Keratinocyte (primary cell): ENCODE results near the gene LMO7. TPM values are rescaled to one million over a fixed set of nuclear protein-coding genes. Genes with fewer than 3 reads are reported as not detected.

ENCODE experiments used
- DNase-seq: peaks from one replicate; pipeline ENCODE4 v3.0.0-alpha.2; 2011; ENCODE audit warnings: low read depth, missing footprints, low spot score
- FAIRE-seq: peaks from 2 replicates; lab custom pipeline; 2011; peaks lifted over from hg19 to GRCh38; lab: Jason Lieb, UNC
- H2AFZ ChIP-seq: 2 replicates; pipeline ENCODE4 v1.6.0; 2012; ENCODE audit warnings: low read length, control low read depth, inconsistent platforms; ENCODE audit not compliant: control insufficient read depth
- H3K27ac ChIP-seq: 2 replicates; pipeline ENCODE4 v1.5.1; 2011; ENCODE audit warnings: low read length; ENCODE audit not compliant: control insufficient read depth, insufficient read depth
- H3K27me3 ChIP-seq: 3 replicates; pipeline ENCODE4 v1.6.0; 2011; ENCODE audit warnings: low read length; ENCODE audit not compliant: control insufficient read depth, insufficient read depth; ENCODE audit errors: extremely low read depth
- H3K36me3 ChIP-seq, 2 experiments: 2 replicates in 1 of 2; 3 replicates in 1 of 2; pipeline ENCODE4 v1.5.1; 2011; ENCODE audit warnings: low read length in 2 of 2, mild to moderate bottlenecking in 1 of 2; ENCODE audit not compliant: control insufficient read depth in 2 of 2, insufficient read depth in 2 of 2; ENCODE audit errors: extremely low read depth in 1 of 2
- H3K4me1 ChIP-seq: 3 replicates; pipeline ENCODE4 v1.5.1; 2011; ENCODE audit warnings: low read length; ENCODE audit not compliant: control insufficient read depth, insufficient read depth; ENCODE audit errors: extremely low read depth
- H3K4me2 ChIP-seq: 3 replicates; pipeline ENCODE4 v1.6.0; 2011; ENCODE audit warnings: low read depth, low read length; ENCODE audit not compliant: control insufficient read depth, insufficient read depth; ENCODE audit errors: extremely low read depth
- H3K4me3 ChIP-seq, 3 experiments: fragments of 200-600 bp in 1 of 3; sonication (generic) in 1 of 3; 2 replicates in 2 of 3; 3 replicates in 1 of 3; pipeline ENCODE4 v1.5.1; 2011 to 2016; ENCODE audit warnings: low read length in 3 of 3, mild to moderate bottlenecking in 3 of 3, control low read depth in 2 of 3, inconsistent platforms in 1 of 3, low read depth in 1 of 3, mixed read lengths in 1 of 3, mixed run types in 1 of 3, moderate library complexity in 1 of 3; ENCODE audit not compliant: control insufficient read depth in 2 of 3, insufficient read depth in 2 of 3; ENCODE audit errors: extremely low read depth in 1 of 3
- H3K79me2 ChIP-seq: 2 replicates; pipeline ENCODE4 v1.6.0; 2012; ENCODE audit warnings: low read length; ENCODE audit not compliant: control insufficient read depth, insufficient read depth
- H3K9ac ChIP-seq: 3 replicates; pipeline ENCODE4 v1.6.0; 2011; ENCODE audit warnings: low read length; ENCODE audit not compliant: control insufficient read depth, insufficient read depth; ENCODE audit errors: extremely low read depth
- H3K9me1 ChIP-seq: 3 replicates; pipeline ENCODE4 v1.6.0; 2011; ENCODE audit warnings: low read length; ENCODE audit not compliant: control insufficient read depth, insufficient read depth; ENCODE audit errors: extremely low read depth
- H3K9me3 ChIP-seq: 2 replicates; pipeline ENCODE4 v1.5.1; 2012; ENCODE audit warnings: low read depth, low read length; ENCODE audit not compliant: control insufficient read depth
- H4K20me1 ChIP-seq: 3 replicates; pipeline ENCODE4 v1.6.0; 2011; ENCODE audit warnings: low read length; ENCODE audit not compliant: control insufficient read depth, insufficient read depth; ENCODE audit errors: extremely low read depth
- EZH2 ChIP-seq: IDR thresholded peaks from one replicate; pipeline ENCODE4 v1.6.1; 2012; ENCODE audit warnings: inconsistent platforms, mild to moderate bottlenecking, low read length, moderate library complexity
- dilution Hi-C: fragments of 300-500 bp; cut with MboI; formaldehyde crosslinking; loops from one replicate; pipeline ENCODE4 v1.7.0; 2020; ENCODE audit warnings: low sequenced_read_pairs; ENCODE audit not compliant: extremely low pct_ligation_motif_present
- polyA plus RNA-seq, 5 experiments: library from polyadenylated mRNA; depleted of rRNA in 3 of 5; stranded (reverse) in 3 of 5; stranded (forward) in 1 of 5; unstranded in 1 of 5; fragments of >200 nt; gene quantifications; 1 replicate in 1 of 5; 2 replicates in 3 of 5; 3 replicates in 1 of 5; pipeline versions ENCODE4 v1.2.1 to v1.2.3, GENCODE V29; 2011 to 2012; ENCODE audit warnings: missing spikeins in 2 of 5, low read depth in 1 of 5, low replicate concordance in 1 of 5
- TF ChIP-seq, protein P1 (sequence below), 3 experiments: IDR thresholded peaks in 1 of 3; conservative IDR thresholded peaks in 1 of 3; optimal IDR thresholded peaks in 1 of 3; 2 replicates in 2 of 3; 3 replicates in 1 of 3; pipeline versions ENCODE3 to v1.5.1; 2011; ENCODE audit warnings: low read length in 3 of 3, mild to moderate bottlenecking in 3 of 3, moderate library complexity in 2 of 3, control low read depth in 1 of 3, inconsistent platforms in 1 of 3; ENCODE audit not compliant: insufficient read depth in 2 of 3; ENCODE audit errors: extremely low read depth in 1 of 3

LMO7 gene
- polyA plus RNA-seq, 1 donor (not counting 4 experiments of a cell fraction or from before 2014, with no cell fraction given) = 8.9 TPM

DNA sequence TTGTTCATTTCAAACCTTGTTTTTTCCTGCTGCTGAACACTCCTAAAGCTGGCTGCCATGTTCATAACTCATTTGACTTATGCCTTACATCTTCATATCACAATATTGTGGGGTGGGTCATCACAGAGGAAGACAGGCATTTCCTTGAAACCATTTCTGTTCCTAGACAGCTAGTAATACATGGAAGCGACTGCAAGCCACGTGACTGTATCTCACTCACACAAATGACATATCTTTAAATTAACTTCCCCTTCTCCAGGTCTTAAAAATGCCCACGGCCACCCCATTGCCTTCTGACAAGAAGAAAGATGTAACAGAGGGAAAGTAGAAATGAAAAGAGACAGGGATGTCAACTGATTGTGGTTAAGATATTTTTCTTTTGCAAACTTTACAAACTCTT is 236.8 kb downstream of the LMO7 start:
- no peak overlapping the region for H3K4me3 ChIP-seq
- H3K9me3 ChIP-seq = no peaks in the 10 kb centered on the region
- dilution Hi-C loops = no loop called here
- H3K4me2 ChIP-seq = no peak overlapping the region
- no peak overlapping the region for H3K9ac ChIP-seq
- H4K20me1 ChIP-seq = no peaks in the 10 kb centered on the region
- H3K36me3 ChIP-seq = no peaks in the 10 kb centered on the region
- no peak for DNase-seq
- no peaks in the 10 kb centered on the region for H3K27me3 ChIP-seq
- H3K79me2 ChIP-seq = no peaks in the 10 kb centered on the region
- TF ChIP-seq, protein P1, sequence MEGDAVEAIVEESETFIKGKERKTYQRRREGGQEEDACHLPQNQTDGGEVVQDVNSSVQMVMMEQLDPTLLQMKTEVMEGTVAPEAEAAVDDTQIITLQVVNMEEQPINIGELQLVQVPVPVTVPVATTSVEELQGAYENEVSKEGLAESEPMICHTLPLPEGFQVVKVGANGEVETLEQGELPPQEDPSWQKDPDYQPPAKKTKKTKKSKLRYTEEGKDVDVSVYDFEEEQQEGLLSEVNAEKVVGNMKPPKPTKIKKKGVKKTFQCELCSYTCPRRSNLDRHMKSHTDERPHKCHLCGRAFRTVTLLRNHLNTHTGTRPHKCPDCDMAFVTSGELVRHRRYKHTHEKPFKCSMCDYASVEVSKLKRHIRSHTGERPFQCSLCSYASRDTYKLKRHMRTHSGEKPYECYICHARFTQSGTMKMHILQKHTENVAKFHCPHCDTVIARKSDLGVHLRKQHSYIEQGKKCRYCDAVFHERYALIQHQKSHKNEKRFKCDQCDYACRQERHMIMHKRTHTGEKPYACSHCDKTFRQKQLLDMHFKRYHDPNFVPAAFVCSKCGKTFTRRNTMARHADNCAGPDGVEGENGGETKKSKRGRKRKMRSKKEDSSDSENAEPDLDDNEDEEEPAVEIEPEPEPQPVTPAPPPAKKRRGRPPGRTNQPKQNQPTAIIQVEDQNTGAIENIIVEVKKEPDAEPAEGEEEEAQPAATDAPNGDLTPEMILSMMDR (optimal IDR thresholded peaks at IDR 0.05 in 1 of 3, IDR thresholded peaks at IDR 0.05 in 1 of 3, conservative IDR thresholded peaks at IDR 0.05 in 1 of 3; ENCODE audit: extremely low read depth in 1 of 3, insufficient read depth in 2 of 3, low read length in 3 of 3) = no peak
- no peak for TF ChIP-seq EZH2
- H3K27ac ChIP-seq = no peak overlapping the region
- no peak for FAIRE-seq
- no peaks in the 10 kb centered on the region for H3K4me1 ChIP-seq
- no peaks in the 10 kb centered on the region for H3K9me1 ChIP-seq
- H2AFZ ChIP-seq = no peak overlapping the region

DNA sequence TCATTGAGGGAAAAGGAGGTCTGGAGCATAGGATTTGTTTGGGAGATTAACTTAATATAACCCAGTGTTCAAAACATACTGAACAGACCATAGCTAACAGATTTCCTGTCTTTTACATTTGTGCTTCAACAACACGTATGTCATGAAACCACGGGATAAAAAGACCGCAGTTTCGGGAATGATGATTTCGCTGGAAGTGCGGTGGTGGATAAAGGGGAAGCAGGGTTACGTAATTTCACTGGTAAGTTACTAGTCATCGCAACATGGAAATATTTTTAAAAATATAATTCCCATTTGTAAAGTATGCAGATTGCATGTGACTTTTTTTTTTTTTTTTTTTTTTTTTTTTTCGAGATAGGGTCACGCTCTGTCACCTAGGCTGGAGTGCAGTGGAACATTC is 237.4 kb downstream of the LMO7 start:
- no peak for TF ChIP-seq EZH2
- TF ChIP-seq, protein P1 (optimal IDR thresholded peaks at IDR 0.05 in 1 of 3, IDR thresholded peaks at IDR 0.05 in 1 of 3, conservative IDR thresholded peaks at IDR 0.05 in 1 of 3; ENCODE audit: extremely low read depth in 1 of 3, insufficient read depth in 2 of 3, low read length in 3 of 3) = no peak
- no peak for DNase-seq
- dilution Hi-C loops = no loop called here
- FAIRE-seq = no peak
- H3K27ac ChIP-seq = no peak overlapping the region
- no peaks in the 10 kb centered on the region for H3K36me3 ChIP-seq
- H4K20me1 ChIP-seq = no peaks in the 10 kb centered on the region
- H3K9ac ChIP-seq = no peak overlapping the region
- H3K9me3 ChIP-seq = no peaks in the 10 kb centered on the region
- H3K9me1 ChIP-seq = no peaks in the 10 kb centered on the region
- H3K4me3 ChIP-seq = no peak overlapping the region
- no peaks in the 10 kb centered on the region for H3K27me3 ChIP-seq
- H2AFZ ChIP-seq = no peak overlapping the region
- no peak overlapping the region for H3K4me2 ChIP-seq
- H3K79me2 ChIP-seq = no peaks in the 10 kb centered on the region
- H3K4me1 ChIP-seq = no peaks in the 10 kb centered on the region
